Lung (tissue), 12 donors: ENCODE measurements around the gene ACTA1. TPM values are rescaled to one million over a fixed set of nuclear protein-coding genes. Genes with fewer than 3 reads are reported as not detected.
A peak's percentile ranks its signal among the peaks of the same experiment; 100 is the strongest.

Source experiments
- ATAC-seq: fragments of 200-7000 bp; cut with Tn5 transposase; one replicate; pipeline ENCODE4 v1.9.1; 2020; ENCODE audit warnings: moderate number of reproducible peaks; ENCODE audit not compliant: insufficient read depth, low FRiP score
- DNase-seq, 3 donors: peaks; one replicate each; pipeline ENCODE4 v3.0.0-alpha.2; 2013 to 2017
- H3K27ac ChIP-seq, 2 donors: one replicate each; pipeline ENCODE4 v1.5.1; 2013; ENCODE audit warnings: mild to moderate bottlenecking in 2 of 2, moderate library complexity in 2 of 2, control low read depth in 1 of 2, inconsistent platforms in 1 of 2, low read depth in 1 of 2, low read length in 1 of 2
- H3K27me3 ChIP-seq, 3 donors: one replicate each; pipeline ENCODE4 v1.5.1; 2013; ENCODE audit warnings: low read length in 2 of 3; ENCODE audit not compliant: control insufficient read depth in 3 of 3, insufficient read depth in 3 of 3
- H3K36me3 ChIP-seq, 4 donors: one replicate each; pipeline ENCODE4 v1.5.1; 2013; ENCODE audit warnings: low read length in 4 of 4, mild to moderate bottlenecking in 1 of 4, moderate library complexity in 1 of 4; ENCODE audit not compliant: control insufficient read depth in 4 of 4, insufficient read depth in 4 of 4
- H3K4me1 ChIP-seq, 5 donors: one replicate each; pipeline ENCODE4 v1.5.1; 2013; ENCODE audit warnings: low read length in 5 of 5, mild to moderate bottlenecking in 2 of 5, moderate library complexity in 1 of 5; ENCODE audit not compliant: control insufficient read depth in 5 of 5, insufficient read depth in 5 of 5
- H3K4me3 ChIP-seq: one replicate; pipeline ENCODE4 v1.5.1; 2013; ENCODE audit warnings: mild to moderate bottlenecking, control low read depth, moderate library complexity
- H3K9ac ChIP-seq, 2 donors: one replicate each; pipeline ENCODE4 v1.5.1; 2013; ENCODE audit warnings: low read length in 2 of 2, control low read depth in 1 of 2; ENCODE audit not compliant: insufficient read depth in 1 of 2
- H3K9me3 ChIP-seq, 4 donors: one replicate each; pipeline ENCODE4 v1.5.1; 2013; ENCODE audit warnings: low read length in 3 of 4, mild to moderate bottlenecking in 1 of 4, moderate library complexity in 1 of 4; ENCODE audit not compliant: control insufficient read depth in 4 of 4, insufficient read depth in 3 of 4
- WGBS, 2 donors: extraction: QIAGEN DNeasy Blood & Tissue Kit; methylation state at CpG; one replicate each; pipeline ENCODE4 v1.1.7; 2013; 5-methylcytosine and 5-hydroxymethylcytosine counted together
- polyA plus RNA-seq, 2 donors: library from polyadenylated mRNA; stranded (reverse); fragments of 200-250 nt; gene quantifications; one replicate each; pipeline ENCODE4 v1.2.1, GENCODE V29; 2013
- total RNA-seq, 2 donors: library from RNA; depleted of rRNA in 1 of 2; stranded (reverse); fragments of >200 nt in 1 of 2; gene quantifications; one replicate each; pipeline ENCODE4 v1.2.1, GENCODE V29; 2014 to 2021
- TF ChIP-seq, protein P1 (sequence below): IDR thresholded peaks from 2 replicates; pipeline ENCODE4 v1.5.1; 2012; ENCODE audit warnings: mild to moderate bottlenecking; ENCODE audit errors: control extremely low read depth, extremely low read depth
- donor health status: control.
- donor health status: control.
- donor health status: Bipolar disorder and iron deficiency.
- donor health status: healthy.
- donor health status: DM: yes; HTN: yes; CAD: no.

The ACTA1 gene
- total and polyA plus RNA-seq, 4 donors = 0.33 to 1.4 (median 0.77) TPM

DNA sequence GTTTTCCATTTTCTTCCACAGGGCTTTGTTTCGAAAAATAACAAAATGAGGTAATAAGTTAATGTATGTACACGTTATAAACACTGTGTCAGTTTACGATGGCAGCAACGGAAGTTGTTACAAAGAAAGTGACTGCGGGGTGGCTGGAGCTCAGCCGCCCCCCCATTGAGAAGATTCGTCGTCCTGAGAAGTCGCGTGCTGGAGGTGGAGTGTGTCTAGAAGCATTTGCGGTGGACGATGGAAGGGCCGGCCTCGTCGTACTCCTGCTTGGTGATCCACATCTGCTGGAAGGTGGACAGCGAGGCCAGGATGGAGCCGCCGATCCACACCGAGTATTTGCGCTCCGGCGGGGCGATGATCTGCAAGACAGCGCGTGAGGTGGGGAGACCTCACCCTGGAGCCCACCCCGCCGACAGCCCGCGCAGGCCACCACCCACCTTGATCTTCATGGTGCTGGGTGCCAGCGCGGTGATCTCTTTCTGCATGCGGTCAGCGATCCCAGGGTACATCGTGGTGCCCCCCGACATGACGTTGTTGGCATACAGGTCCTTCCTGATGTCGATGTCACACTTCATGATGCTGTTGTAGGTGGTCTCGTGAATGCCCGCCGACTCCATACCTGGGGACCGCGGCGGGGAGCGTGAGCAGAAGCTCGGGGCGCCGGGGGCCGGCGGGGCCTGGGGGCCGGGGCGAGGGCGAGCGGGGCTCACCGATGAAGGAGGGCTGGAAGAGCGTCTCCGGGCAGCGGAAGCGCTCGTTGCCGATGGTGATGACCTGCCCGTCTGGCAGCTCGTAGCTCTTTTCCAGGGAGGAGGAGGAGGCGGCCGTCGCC, 2.4 kb downstream of the ACTA1 start:
- Histone ChIP-seq H3K36me3 (no peaks in the 10 kb centered on the region), H3K4me3 (no peak overlapping the region), H3K9me3 (peaks cover 0 to 13% (median 0%) of the 10 kb centered on the region in 4 donors), H3K27ac (no peak overlapping the region), H3K4me1 (peaks cover 0 to 22% (median 4%) of the 10 kb centered on the region in 5 donors), H3K9ac (no peak overlapping the region), H3K27me3 (peaks cover 14 to 70% (median 55%) of the 10 kb centered on the region in 3 donors)
- DNase-seq (no peak), ATAC-seq (no peak)
- TF ChIP-seq, protein P1, sequence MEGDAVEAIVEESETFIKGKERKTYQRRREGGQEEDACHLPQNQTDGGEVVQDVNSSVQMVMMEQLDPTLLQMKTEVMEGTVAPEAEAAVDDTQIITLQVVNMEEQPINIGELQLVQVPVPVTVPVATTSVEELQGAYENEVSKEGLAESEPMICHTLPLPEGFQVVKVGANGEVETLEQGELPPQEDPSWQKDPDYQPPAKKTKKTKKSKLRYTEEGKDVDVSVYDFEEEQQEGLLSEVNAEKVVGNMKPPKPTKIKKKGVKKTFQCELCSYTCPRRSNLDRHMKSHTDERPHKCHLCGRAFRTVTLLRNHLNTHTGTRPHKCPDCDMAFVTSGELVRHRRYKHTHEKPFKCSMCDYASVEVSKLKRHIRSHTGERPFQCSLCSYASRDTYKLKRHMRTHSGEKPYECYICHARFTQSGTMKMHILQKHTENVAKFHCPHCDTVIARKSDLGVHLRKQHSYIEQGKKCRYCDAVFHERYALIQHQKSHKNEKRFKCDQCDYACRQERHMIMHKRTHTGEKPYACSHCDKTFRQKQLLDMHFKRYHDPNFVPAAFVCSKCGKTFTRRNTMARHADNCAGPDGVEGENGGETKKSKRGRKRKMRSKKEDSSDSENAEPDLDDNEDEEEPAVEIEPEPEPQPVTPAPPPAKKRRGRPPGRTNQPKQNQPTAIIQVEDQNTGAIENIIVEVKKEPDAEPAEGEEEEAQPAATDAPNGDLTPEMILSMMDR = no peak
- 7% methylated on average over 61 to 65 of the region's 65 CpGs for WGBS, 2 donors

DNA sequence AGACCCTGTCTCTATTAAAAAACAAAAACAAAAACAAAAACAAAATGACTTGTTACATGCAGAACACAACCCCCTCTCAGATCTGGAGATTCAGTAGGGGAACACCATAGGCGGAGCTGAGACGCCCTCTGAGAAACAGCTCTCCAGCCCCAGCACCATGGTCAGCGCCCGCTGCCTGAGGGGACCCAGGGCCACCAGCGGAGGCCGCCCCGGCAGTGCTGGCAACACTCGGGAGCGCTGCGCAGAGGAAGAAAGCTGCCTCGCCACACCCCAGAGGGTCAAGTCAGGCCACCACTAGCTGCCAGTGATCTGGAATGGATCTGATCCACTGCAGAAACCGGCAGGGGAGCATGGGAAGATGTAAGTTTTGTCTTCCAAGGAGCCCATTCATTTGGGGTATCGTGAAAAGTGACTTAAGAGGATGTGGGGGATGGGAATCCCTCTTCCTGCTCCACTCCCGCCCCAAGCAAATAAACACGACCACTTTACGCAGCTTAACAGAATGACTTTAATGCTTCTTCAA, 3.1 kb downstream of the ACTA1 start:
- Histone ChIP-seq H3K27ac (no peak overlapping the region), H3K27me3 (peaks cover 14 to 63% (median 51%) of the 10 kb centered on the region in 3 donors), H3K4me3 (no peak overlapping the region), H3K9me3 (peaks cover 0 to 13% (median 0%) of the 10 kb centered on the region in 4 donors), H3K4me1 (peaks cover 0 to 22% (median 4%) of the 10 kb centered on the region in 5 donors), H3K9ac (no peak overlapping the region), H3K36me3 (no peaks in the 10 kb centered on the region)
- ATAC-seq = no peak
- peak; percentile 76 to 85 (median 85) for DNase-seq
- TF ChIP-seq, protein P1 = no peak
- WGBS, 2 donors = 1 to 5% methylated on average over 16 of the region's 16 CpGs

DNA sequence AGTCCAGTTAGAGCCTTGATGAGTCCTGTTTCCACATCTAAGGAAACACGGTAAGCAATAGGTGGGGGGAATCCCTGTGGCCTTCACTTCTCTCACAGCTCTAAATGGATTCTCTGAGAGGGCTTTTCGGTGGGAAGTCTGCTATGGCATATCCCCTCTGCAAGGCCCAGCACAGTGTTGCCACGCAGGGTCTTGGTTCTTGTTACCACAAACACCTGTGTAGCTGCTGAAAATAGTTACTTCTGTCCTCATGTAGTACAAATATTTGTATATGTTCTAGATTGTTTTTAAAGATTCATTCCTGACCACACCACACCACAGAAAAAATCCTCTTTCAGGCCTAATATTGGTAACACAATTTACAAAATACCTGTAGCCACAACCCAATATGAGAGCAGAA, 5.6 kb downstream of the ACTA1 start:
- H3K27me3 ChIP-seq = peaks cover 9 to 38% (median 31%) of the 10 kb centered on the region in 3 donors
- no peaks in the 10 kb centered on the region for H3K36me3 ChIP-seq
- H3K9ac ChIP-seq = no peak overlapping the region
- peaks cover 0 to 13% (median 1%) of the 10 kb centered on the region in 4 donors for H3K9me3 ChIP-seq
- 84% methylated on average over 3 of the region's 3 CpGs for WGBS, 2 donors
- ATAC-seq (no peak), DNase-seq (no peak)
- no peak overlapping the region for H3K4me3 ChIP-seq
- TF ChIP-seq, protein P1 = no peak
- no peak overlapping the region for H3K27ac ChIP-seq
- H3K4me1 ChIP-seq = peaks cover 0 to 16% (median 4%) of the 10 kb centered on the region in 5 donors
